ENCODE measurements around the gene PTCRA.
"Not testable (repeated sequence)": the region's sequence is repeated elsewhere in the genome, so short reads cannot be mapped to it uniquely, and the experiment has no call there.

GRCh38 chr6:42880240-42880817 is 35.5 kb upstream of the PTCRA start:
- not testable (repeated sequence) for TF ChIP-seq CTCF, POLR2AphosphoS5, POLR2A (IDR thresholded peaks at IDR 0.05)
